SHP77 treated with DMSO at 0.1 percent for 48 hours (cell line): ENCODE results near the gene PNPLA7.

Experiments
- DNase-seq: peaks from one replicate; lab custom pipeline; 2025; lab: John Stamatoyannopoulos, UW

PNPLA7 gene

DNA sequence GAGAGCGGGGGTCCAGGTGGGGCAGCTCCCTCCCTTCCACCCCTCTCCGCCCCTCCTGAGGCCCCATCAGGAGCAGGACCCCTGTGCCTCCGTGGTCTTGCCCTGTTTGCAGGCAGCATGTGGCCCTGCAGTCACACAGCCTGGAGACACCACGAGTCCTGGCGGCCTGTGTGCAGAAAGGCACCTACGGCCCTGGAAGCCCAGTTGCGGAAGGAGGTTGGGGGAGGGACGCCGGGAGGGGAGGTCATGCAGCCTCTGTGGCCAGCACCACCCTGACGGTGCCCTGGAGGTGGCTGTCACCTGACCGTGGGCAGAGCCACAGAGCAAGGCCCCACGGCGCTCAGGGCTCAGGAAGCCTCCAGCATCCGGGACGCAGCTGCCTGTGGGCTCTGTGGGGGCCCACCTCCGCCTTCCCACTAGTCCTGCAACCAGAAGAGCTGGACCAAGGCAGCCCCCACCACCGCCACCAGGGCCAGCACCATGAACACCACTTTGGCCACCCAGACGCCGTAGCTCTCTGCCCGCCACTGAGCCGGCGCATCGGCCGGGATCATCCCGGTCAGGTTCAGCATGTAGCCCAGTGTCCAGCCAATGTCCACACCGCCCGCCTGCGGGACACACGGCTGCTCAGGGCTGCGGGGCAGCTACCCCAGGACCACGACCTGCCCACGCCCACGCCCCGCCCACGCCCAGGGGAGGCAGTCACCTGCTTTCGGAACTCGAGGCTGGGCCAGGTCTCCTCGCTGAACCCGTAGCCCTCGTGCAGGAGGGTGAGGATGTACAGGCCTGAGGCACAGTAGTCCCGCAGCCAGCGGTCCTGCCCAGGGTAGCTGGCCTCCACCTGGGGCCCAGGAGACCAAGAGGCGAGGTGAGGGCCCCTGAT is 115.5 kb downstream of the PNPLA7 start:
- DNase-seq = no peak

DNA sequence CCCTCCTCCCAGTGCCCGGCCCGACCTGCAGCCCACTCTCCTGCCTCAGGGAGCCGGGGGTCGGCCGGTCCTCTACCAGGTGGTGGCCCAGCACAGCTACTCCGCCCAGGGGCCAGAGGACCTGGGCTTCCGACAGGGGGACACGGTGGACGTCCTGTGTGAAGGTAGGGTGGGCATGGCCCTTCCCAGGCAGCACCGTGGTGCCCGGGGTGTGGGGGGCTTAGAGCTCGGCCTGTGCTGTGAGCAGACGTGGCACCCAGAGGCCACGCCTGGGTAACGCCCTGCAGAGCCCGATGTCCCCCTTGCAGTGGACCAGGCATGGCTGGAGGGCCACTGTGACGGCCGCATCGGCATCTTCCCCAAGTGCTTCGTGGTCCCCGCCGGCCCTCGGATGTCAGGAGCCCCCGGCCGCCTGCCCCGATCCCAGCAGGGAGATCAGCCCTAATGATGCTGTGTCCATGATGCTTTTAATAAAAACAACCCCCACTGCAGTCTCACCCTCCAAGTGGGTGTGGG is 116.2 kb downstream of the PNPLA7 start:
- no peak for DNase-seq

GRCh38 chr9:137433349-137433915 is 116.8 kb downstream of the PNPLA7 start:
- no peak for DNase-seq

GRCh38 chr9:137432687-137433348 is 117.4 kb downstream of the PNPLA7 start:
- DNase-seq = no peak

DNA sequence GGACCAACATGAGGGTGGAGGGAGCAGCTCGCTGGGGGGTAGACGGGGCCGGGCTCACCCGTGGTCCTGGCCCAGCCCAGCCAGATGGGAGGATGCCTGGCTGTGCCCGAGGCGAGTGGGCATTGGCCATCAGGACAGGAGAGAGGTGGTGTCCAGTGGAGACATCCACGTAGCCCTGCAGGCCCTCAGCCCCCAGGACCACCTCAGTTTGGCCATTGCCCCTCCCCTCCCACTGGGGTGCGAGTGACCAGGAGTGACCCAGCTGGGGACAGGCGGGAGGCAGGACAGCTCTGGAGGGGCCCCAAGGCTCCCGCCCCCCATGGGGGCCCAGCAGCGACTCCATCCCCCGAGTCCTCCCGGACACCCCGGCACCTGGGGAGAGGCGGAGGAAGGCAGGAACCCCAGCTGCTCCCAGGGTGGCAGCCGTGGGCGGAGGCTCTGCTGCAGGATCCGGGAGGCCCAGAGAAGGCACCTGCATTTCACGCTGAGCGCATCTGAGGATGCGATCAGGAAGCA is 118.7 kb downstream of the PNPLA7 start:
- DNase-seq = no peak

- no peak for DNase-seq
Observed at GRCh38 chr9:137430723-137431415, 119.3 kb downstream of the PNPLA7 start.

DNA sequence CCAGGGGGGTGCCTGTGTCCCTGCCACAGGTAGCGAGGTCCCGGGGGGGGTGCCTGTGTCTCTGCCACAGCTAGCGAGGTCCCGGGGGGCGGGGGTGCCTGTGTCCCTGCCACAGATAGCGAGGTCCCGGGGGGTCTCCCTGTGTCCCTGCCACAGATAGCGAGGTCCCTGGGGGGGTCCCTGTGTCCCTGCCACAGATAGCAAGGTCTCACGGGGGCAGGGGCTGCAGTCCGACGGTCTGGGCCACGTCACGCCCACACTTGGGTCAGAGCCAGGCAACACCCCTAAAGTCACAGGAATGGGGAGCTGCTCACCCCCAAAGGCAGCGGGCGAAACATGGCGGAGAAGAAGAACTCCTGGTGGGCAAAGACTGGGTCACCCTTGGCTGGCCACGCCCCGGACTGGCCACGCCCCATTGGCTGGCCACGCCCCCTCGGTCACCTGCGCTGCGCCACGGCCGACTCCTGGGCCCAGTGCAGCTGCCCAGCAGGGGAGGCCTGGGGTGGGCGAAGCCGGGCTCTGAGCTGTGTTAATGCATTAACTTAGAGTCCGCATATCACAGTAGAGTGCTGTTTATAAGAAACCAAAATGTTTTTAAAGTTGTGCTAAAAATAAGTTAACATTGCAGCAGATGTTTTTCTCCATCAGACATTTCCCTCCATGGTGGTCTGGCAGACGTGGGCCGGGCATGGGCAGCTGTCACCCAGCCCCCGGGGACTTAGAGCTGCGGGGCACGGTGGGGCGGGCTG is 120.1 kb downstream of the PNPLA7 start:
- no peak for DNase-seq

- DNase-seq = no peak
Observed at GRCh38 chr9:137429546-137429890, 120.7 kb downstream of the PNPLA7 start.

GRCh38 chr9:137428841-137429545 is 121.2 kb downstream of the PNPLA7 start:
- no peak for DNase-seq

- no peak for DNase-seq
Observed at GRCh38 chr9:137428311-137428630, 121.9 kb downstream of the PNPLA7 start.

DNA sequence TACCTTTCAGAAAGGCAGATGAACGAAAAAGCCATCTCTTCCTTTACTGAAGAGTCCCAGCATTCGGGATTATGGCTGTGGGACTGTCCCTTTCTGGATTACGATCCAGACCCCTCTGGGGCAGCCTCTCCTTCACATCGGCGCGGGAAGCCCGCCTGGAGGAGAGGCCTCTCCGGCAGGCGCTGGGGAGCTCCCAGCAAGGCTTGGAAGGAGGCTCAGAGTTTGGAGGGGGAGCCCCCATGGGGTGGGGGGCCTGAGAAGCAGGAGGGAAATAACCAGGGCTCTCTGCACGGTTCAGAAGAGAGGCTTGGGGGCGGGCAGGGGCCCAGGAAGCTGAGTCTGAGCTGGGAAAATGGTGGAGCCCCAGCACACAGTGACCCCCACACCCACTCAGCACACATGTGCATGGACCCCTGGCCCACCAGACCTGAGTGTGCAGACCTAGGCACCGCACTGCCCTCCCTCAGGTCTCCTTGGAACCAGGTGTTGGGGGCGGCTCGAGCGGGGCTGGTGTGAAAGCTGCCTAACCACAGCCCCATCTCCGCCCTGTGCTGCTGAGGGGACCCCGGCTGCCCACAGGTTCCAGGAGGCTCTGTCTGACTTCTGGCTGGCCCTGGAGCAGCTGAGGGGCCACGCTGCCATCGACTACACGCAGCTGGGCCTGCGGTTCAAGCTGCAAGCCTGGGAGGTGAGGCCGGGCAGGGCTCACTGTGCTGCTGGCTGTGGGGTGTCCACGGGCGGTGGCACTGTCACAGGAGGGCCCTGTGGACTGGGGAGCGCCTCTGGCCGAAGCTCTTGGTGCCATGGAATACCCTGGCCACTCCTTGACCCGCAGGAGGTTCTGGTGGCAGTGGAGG is 122.5 kb downstream of the PNPLA7 start:
- no peak for DNase-seq

DNA sequence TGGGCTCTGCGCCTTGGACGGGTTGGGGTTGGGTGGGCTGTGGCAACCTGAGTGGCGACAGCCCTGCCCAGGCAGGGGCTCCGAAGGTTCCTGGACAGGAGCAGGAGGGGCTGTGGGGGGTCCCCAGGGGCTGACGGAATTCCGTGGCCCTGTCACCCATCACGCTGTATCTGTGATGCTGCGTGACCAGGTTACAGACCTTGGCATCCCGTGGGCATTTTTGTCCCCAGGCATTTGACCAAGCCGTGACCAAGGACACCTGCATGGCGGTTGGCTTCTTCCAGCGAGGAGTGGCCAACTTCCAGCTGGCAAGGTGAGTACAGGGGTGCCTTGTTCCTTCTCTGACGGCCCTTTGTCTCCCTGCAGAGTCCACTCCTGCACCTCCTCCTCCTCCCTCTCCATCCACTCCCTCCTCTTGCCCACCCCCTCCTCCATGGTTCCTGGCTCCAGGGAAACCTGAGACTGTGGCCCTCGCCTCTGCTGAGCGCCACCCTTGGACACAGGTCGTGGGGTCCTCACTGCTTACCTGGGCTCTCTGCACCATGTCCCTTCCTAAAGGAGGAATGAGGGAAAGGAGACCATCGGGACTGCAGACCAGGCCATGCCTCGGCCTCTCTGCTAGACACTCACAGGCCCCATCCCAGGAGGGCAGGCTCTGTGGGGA is 124.1 kb downstream of the PNPLA7 start:
- DNase-seq = no peak

GRCh38 chr9:137423514-137424291 is 126.5 kb downstream of the PNPLA7 start:
- no peak for DNase-seq

DNA sequence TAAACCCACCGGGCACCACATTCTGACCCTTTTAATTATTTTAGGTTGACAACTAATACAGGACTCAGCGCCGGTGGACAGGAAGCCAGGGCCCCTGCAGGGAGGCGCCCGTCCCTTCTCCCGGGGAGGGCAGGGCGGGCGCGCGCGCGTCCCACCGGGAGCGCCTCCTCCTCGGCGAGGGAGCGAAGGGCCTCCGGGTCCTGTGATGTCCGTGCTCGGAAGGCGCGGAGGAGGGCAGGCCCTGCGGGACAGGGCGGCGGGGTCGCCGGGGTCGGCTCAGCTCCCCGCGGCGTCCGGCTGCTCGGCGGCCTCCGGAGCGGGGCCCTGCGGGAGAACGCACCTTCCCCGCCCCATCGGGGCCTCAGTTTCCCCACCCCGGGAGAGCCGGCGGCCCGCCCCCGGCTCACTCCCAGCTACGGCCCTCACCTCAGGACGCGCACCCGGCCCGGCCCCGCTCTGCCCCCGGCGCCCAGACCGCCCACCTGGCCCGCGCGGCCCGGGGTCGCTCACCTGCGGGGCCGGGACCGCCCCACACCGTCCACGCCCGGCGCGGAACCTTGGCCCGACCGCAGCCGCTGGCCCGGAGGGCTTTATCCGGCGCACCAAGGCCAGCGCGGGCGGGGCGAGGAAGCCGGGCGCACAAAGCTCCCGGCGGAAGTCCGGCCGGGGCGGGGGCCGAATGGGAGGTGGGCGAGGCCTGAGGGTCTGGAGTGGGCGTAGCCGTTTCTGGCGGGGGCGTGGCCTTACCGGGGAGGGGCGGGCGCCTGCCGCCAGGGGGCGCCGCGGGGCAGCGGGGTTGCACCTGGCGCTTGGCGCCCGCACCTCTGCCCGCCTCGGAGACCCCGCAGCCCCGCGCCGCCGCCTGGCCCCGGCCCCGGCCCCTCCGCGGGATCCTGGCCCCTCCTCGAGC is 127.3 kb downstream of the PNPLA7 start, which contains the start of the genes EXD3 and NOXA1:
EXD3 (minus strand) TSS at position 559 of the 910 bp plus-strand sequence. CDS start 27,805 bp downstream, outside the sequence.
NOXA1 (plus strand) TSS at position 790 of the 910 bp plus-strand sequence. CDS start 137 bp downstream, outside the sequence.
- peak; percentile 53 for DNase-seq

DNA sequence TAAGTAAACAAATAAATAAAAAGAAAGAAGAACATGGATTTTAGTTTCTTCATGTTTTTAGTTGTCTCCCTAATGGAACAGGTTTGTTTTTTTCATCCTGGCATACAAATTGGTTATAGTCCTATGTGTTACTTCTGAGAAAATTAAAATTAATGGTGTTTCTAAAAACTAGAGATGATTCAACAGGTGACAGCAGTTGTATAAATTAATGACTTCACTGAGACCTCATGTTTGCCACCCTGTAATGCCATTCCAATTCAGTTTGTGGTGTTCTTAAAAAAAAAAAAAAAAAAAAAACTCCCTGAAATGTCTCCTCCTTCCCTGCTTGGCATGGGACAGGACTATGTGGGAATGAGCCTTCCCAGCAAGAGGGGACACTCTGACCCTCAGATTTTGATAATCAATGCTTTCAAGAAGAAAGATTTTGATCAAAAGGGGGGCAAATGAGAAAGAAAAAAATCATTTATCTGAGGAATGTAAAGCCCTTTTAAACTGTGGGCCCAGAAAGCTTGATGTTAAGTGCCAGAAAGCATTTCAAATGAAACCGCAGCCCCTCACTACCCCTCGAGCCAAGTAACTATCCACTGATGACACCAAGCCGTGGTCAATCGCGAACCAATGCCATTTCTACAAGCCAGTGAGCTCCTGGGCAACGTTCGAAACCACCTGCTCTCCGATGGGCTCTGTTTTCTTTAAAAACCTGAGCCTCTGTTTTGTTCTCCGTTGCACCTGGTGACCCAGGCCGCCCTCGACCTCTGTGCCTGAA is 128.2 kb downstream of the PNPLA7 start:
- DNase-seq = no peak
